ENCODE measurements around the gene IGSF3. TPM values are rescaled to one million over a fixed set of nuclear protein-coding genes. Genes with fewer than 3 reads are reported as not detected.
A peak's percentile ranks its signal among the peaks of the same experiment; 100 is the strongest.

Gene IGSF3
- total RNA-seq (under 0.01 TPM in 2 replicates), polyA plus RNA-seq (0.02 TPM in 2 replicates), polyA minus RNA-seq (ENCODE audit: low replicate concordance) (not detected in 2 replicates)
- 0.02 and 0.03 TPM in 2 replicates for polyA plus RNA-seq (2012)

GRCh38 chr1:116667575-116668105 lies at the start of gene IGSF3:
IGSF3 (minus strand) TSS chr1:116667733; CDS start chr1:116666326, 1,407 bp downstream.
- Histone ChIP-seq H3K4me1 (ENCODE audit: control insufficient read depth, extremely low read depth, insufficient read depth, low read length) (no peaks in the 10 kb centered on the region), H3K27ac (ENCODE audit: insufficient read depth, low read length) (no peak within 1 kb of the TSS), H3K9me3 (ENCODE audit: control insufficient read depth, insufficient read depth, low read depth, low read length) (no peaks in the 10 kb centered on the region), H3K4me2 (ENCODE audit: extremely low read depth, insufficient read depth, low read length) (peak within 1 kb of the TSS; percentile 70), H3K9ac (ENCODE audit: insufficient read depth, low read length) (no peak within 1 kb of the TSS), H2AFZ (ENCODE audit: low read length) (no peak within 1 kb of the TSS), H3K79me2 (ENCODE audit: control insufficient read depth, insufficient read depth, low read length) (no peaks in the 10 kb centered on the region), H4K20me1 (ENCODE audit: control insufficient read depth, extremely low read depth, insufficient read depth, low read length) (no peaks in the 10 kb centered on the region), H3K36me3 (ENCODE audit: control insufficient read depth, insufficient read depth, low read length) (no peaks in the 10 kb centered on the region), H3K27me3 (ENCODE audit: control insufficient read depth, insufficient read depth, low read length) (peaks cover 19% of the 10 kb centered on the region), H3K4me3 (replicated peaks in 1 of 4; ENCODE audit: control extremely low read depth in 1 of 4, insufficient read depth in 1 of 4, low read depth in 3 of 4, low read length in 4 of 4) (peak within 1 kb of the TSS; percentile 1 to 49 (median 22))
- TF ChIP-seq CTCF (conservative IDR thresholded peaks at IDR 0.05 in 1 of 2, IDR thresholded peaks at IDR 0.05 in 1 of 2; ENCODE audit: low read depth in 1 of 2, low read length in 2 of 2): no peak
- no peak for TF ChIP-seq EZH2 (IDR thresholded peaks at IDR 0.05; ENCODE audit: low read length, missing control alignments)
- DNase-seq (ENCODE audit: low read depth in 2 of 2): peak; percentile 20 to 47

DNA sequence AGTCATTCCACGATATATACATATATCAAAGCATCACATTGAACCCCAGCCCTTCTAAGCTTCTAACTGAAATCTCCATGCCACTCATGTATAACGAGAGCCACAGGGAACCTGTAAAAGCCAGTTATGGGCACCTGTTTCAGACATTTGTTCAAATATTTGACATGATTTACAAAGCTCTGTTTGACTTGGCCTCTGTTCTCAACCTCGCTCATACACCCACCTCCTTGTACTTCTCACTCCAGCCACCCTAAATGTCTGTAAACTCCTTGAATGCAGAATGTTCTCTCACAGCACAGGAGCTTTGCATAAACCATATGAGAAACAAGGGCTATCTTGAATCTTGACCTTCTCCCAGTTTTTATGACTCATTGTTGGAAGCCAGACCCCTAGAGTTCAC lies 49.8 kb upstream of the IGSF3 start:
- H3K9me3 ChIP-seq (ENCODE audit: control insufficient read depth, insufficient read depth, low read depth, low read length): no peaks in the 10 kb centered on the region
- no peaks in the 10 kb centered on the region for H3K27me3 ChIP-seq (ENCODE audit: control insufficient read depth, insufficient read depth, low read length)
- H3K9ac ChIP-seq (ENCODE audit: insufficient read depth, low read length): no peak overlapping the region
- no peaks in the 10 kb centered on the region for H4K20me1 ChIP-seq (ENCODE audit: control insufficient read depth, extremely low read depth, insufficient read depth, low read length)
- no peaks in the 10 kb centered on the region for H3K79me2 ChIP-seq (ENCODE audit: control insufficient read depth, insufficient read depth, low read length)
- H3K4me2 ChIP-seq (ENCODE audit: extremely low read depth, insufficient read depth, low read length): no peak overlapping the region
- no peaks in the 10 kb centered on the region for H3K4me1 ChIP-seq (ENCODE audit: control insufficient read depth, extremely low read depth, insufficient read depth, low read length)
- no peak overlapping the region for H3K4me3 ChIP-seq (replicated peaks in 1 of 4; ENCODE audit: control extremely low read depth in 1 of 4, insufficient read depth in 1 of 4, low read depth in 3 of 4, low read length in 4 of 4)
- no peak for DNase-seq (ENCODE audit: low read depth in 2 of 2)
- H2AFZ ChIP-seq (ENCODE audit: low read length): no peak overlapping the region
- no peak for TF ChIP-seq EZH2 (IDR thresholded peaks at IDR 0.05; ENCODE audit: low read length, missing control alignments)
- TF ChIP-seq CTCF (conservative IDR thresholded peaks at IDR 0.05 in 1 of 2, IDR thresholded peaks at IDR 0.05 in 1 of 2; ENCODE audit: low read depth in 1 of 2, low read length in 2 of 2): no peak
- no peaks in the 10 kb centered on the region for H3K36me3 ChIP-seq (ENCODE audit: control insufficient read depth, insufficient read depth, low read length)
- no peak overlapping the region for H3K27ac ChIP-seq (ENCODE audit: insufficient read depth, low read length)

- H3K27me3 ChIP-seq (ENCODE audit: control insufficient read depth, insufficient read depth, low read length): no peaks in the 10 kb centered on the region
- no peaks in the 10 kb centered on the region for H3K9me3 ChIP-seq (ENCODE audit: control insufficient read depth, insufficient read depth, low read depth, low read length)
- no peak overlapping the region for H3K4me3 ChIP-seq (replicated peaks in 1 of 4; ENCODE audit: control extremely low read depth in 1 of 4, insufficient read depth in 1 of 4, low read depth in 3 of 4, low read length in 4 of 4)
- no peak overlapping the region for H3K27ac ChIP-seq (ENCODE audit: insufficient read depth, low read length)
- DNase-seq (ENCODE audit: low read depth in 2 of 2): no peak
- TF ChIP-seq EZH2 (IDR thresholded peaks at IDR 0.05; ENCODE audit: low read length, missing control alignments) (no peak), CTCF (conservative IDR thresholded peaks at IDR 0.05 in 1 of 2, IDR thresholded peaks at IDR 0.05 in 1 of 2; ENCODE audit: low read depth in 1 of 2, low read length in 2 of 2) (no peak)
- H3K36me3 ChIP-seq (ENCODE audit: control insufficient read depth, insufficient read depth, low read length): no peaks in the 10 kb centered on the region
- no peak overlapping the region for H3K4me2 ChIP-seq (ENCODE audit: extremely low read depth, insufficient read depth, low read length)
- no peak overlapping the region for H3K9ac ChIP-seq (ENCODE audit: insufficient read depth, low read length)
- H4K20me1 ChIP-seq (ENCODE audit: control insufficient read depth, extremely low read depth, insufficient read depth, low read length): no peaks in the 10 kb centered on the region
- H2AFZ ChIP-seq (ENCODE audit: low read length): no peak overlapping the region
- H3K4me1 ChIP-seq (ENCODE audit: control insufficient read depth, extremely low read depth, insufficient read depth, low read length): no peaks in the 10 kb centered on the region
- H3K79me2 ChIP-seq (ENCODE audit: control insufficient read depth, insufficient read depth, low read length): no peaks in the 10 kb centered on the region
Measured at GRCh38 chr1:116716391-116716790, 48.9 kb upstream of the IGSF3 start.
